HG03457 (cell line): ENCODE measurements around the gene RBL2.
"Not testable (repeated sequence)": the region's sequence is repeated elsewhere in the genome, so short reads cannot be mapped to it uniquely, and the experiment has no call there.

Experiments used
- ATAC-seq: cut with Tn5 transposase; IDR thresholded peaks from one replicate; pipeline ENCODE4 v1.9.1; 2021; ENCODE audit warnings: moderate number of reproducible peaks; ENCODE audit not compliant: unreplicated experiment

RBL2 gene, protein sequence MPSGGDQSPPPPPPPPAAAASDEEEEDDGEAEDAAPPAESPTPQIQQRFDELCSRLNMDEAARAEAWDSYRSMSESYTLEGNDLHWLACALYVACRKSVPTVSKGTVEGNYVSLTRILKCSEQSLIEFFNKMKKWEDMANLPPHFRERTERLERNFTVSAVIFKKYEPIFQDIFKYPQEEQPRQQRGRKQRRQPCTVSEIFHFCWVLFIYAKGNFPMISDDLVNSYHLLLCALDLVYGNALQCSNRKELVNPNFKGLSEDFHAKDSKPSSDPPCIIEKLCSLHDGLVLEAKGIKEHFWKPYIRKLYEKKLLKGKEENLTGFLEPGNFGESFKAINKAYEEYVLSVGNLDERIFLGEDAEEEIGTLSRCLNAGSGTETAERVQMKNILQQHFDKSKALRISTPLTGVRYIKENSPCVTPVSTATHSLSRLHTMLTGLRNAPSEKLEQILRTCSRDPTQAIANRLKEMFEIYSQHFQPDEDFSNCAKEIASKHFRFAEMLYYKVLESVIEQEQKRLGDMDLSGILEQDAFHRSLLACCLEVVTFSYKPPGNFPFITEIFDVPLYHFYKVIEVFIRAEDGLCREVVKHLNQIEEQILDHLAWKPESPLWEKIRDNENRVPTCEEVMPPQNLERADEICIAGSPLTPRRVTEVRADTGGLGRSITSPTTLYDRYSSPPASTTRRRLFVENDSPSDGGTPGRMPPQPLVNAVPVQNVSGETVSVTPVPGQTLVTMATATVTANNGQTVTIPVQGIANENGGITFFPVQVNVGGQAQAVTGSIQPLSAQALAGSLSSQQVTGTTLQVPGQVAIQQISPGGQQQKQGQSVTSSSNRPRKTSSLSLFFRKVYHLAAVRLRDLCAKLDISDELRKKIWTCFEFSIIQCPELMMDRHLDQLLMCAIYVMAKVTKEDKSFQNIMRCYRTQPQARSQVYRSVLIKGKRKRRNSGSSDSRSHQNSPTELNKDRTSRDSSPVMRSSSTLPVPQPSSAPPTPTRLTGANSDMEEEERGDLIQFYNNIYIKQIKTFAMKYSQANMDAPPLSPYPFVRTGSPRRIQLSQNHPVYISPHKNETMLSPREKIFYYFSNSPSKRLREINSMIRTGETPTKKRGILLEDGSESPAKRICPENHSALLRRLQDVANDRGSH

DNA sequence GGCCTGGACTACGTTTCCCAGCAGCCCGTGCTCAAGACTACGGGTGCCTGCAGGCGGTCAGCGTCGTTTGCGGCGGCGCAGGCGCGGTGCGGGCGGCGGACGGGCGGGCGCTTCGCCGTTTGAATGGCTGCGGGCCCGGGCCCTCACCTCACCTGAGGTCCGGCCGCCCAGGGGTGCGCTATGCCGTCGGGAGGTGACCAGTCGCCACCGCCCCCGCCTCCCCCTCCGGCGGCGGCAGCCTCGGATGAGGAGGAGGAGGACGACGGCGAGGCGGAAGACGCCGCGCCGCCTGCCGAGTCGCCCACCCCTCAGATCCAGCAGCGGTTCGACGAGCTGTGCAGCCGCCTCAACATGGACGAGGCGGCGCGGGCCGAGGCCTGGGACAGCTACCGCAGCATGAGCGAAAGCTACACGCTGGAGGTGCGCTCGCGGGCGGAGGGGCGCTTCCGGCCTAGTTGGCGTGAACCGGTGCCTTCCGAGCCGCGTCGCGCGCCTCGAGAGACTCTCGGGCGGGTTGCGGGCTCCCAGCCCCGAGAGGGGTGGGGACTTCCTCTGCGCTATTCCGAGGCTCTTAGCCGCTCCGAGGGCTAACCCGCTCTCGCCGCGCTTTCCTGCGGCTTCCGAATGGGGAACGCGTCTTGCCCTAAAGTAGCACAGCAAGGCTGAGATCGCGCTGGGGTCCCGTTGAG is at the start of gene RBL2:
TSS of gene RBL2 (plus strand) at position 95 of the 689 bp plus-strand sequence. CDS start at position 181, 86 bp downstream.
- ATAC-seq, result peak; percentile 67

DNA sequence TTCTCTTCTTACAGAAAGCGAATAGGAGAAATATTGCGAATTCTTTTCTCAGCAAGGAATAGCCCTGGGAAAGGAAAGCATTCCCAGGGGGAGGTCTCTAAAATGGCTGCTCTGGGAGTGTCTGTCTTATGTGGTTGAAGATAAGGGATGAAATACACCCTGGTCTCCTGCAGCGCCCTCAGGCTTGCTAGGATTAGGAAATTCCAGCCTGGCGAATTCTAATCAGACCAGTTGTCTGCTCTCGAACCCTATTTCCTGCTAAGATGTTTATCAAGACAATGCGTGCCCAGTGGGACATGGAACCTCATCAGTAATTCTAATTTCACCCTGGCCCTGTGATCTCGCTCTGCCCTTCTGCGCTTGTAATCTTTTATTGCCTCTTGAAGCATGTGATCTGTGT is 49.7 kb upstream of the RBL2 start:
- not testable (repeated sequence) for ATAC-seq

DNA sequence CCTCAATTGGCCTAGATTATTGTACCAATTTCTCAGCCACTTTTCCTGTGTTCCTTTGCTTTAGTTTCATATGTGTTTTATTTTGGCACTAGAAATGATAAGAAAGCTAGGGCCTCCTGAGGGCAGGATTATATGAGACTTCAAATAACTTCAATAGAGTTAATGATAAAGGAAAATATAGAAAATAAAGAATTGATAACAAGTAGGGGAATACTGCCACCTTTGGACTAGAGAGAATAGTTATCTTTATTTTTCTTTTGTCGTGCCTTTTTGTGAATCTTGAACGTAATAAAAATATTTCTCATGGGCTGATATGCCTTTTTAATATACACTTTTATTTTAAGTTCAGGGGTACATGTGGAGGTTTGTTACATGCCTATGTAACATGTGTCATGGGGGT is 29.3 kb upstream of the RBL2 start:
- no peak for ATAC-seq

DNA sequence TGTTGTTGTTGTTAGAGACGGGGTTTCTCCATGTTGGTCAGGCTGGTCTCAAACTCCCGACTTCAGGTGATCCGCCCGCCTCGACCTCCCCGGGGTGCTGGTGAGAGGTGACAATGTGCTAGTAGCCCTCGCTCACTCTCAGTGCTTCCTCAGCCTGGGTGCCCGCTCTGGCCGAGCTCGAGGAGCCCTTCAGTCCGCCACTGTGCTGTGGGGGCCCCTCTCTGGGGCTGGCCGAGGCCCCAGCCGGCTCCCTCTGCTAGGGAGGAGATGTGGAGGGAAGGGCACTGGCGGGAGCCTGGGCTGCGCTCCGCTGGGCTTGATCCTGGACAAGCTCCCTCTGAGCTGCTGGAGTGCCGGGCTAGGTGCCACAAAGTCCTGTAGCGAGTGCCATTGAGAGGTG is 21.7 kb upstream of the RBL2 start:
- no peak for ATAC-seq

DNA sequence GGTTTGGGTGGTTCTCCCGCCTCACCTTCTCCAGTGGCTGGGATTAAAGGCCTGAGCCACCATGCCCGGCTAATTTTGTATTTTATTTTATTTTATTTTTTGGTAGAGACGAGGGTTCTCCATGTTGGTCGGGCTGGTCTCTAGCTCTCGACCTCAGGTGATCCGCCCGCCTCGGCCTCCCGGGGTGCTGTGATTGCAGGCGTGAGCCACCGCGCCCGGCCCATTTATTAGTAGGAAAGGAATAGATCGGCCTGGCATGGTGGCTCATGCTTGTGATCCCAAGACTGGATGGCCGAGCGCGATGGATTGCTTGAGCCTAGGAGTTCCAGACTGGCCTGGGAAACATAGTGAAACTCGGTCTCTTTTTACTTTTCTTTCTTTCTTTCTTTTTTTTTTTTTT is 20.4 kb upstream of the RBL2 start:
- ATAC-seq, result no peak

DNA sequence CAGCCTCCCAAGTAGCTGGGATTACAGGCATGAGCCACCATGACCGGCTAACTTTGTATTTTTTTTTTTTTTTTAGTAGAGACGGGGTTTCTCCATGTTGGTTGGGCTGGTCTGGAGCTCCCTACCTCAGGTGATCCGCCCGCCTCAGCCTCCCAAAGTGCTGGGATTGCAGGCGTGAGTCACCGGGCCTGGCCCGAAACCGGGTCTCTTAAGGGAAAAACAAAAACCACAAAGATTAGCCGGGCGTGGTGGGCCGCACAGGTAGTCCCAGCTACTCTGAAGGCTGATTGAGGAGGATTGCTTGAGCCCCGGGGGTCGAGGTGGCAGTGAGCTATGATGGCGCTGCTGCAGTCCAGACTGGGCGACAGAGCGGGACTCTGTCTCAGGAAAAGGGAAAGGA is 19.9 kb upstream of the RBL2 start:
- ATAC-seq, result no peak

DNA sequence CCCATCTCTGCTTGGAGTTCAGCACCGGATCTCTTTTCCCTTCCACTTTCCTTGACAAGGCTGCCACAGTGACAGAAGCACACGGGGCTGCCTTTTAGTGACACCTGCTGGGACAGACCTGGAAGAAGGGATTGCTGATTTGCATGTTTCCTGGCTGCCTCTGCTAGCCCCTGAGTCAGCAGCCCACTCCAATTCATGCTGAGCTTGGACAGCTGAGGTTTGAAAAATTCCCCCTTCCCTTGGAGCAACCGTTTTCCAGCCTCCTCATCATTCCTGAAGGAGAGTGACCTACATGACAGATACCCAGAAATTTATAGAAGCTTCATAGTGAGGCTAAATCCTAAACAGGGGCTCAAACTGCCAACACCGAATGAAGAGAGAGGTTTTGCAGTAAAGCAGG is 18.8 kb upstream of the RBL2 start:
- no peak for ATAC-seq

DNA sequence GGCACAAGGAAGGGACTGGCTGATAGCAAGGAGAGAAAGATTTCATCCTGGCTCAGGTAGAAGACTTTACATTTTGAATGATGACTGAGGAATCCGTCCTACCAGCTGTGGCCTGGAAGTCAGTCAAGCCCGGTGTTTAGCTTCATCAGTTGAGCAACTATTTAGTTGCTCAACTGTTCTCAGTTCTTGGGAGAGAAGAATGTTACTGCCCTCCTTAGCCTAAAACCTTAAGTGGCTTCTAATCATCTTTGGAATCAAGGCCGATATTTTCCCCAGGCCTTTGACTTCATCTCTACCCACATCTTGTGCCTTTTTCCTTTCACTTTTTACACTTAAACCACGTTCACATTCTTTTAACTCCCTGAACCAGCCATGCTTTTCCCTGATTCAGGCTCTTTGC is 17.3 kb upstream of the RBL2 start:
- no peak for ATAC-seq

DNA sequence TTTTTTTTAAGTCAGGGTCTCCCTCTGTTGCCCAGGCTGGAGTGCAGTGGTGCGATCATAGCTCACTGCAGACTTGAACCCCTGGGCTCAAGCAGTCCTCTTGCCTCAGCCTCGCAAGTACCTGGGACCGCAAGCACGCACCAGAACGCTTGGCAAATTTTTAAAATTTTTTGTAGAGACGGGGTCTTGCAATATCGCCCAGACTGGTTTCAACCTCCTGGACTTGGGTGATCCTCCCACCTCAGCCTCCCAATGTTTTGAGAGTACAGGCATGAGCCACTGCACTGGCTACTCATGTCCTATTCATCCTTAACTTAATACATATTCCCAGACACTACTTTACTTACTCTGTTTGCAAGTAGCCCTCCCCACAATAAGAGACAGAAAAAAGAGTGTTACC is 16.3 kb upstream of the RBL2 start:
- ATAC-seq, result no peak

DNA sequence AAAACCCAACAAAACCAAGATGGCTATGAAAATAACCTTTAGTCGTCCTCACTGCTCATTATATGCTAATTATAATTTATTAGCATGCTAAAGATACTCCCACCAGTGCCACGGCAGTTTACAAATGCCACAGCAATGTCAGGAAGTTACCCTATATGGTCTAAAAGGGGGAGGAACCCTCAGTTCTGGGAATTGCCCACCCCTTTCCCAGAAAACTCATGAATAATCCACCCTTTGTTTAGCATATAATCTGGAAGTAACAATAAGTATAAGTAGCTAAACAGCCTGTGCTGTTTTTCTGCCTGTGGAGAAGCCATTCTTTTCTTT is 14.9 kb upstream of the RBL2 start:
- ATAC-seq, result not testable (repeated sequence)

DNA sequence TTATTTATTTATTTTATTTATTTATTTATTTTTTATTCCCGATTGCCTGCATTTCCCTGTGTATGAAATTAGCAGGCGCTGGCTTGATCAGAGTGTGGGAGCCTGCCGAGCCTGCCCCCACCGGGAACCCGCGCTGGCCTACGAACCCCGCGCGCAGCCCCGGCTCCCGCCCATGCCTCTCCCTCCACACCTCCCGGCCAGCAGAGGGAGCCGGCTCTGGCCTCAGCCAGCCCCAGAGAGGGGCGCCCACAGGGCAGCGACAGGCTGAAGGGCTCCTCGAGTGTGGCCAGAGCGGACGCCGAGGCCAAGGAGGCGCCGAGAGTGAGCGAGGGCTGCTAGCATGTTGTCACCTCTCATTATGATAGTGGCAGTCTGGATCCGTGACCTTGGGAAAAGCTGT is 13.0 kb upstream of the RBL2 start:
- no peak for ATAC-seq

DNA sequence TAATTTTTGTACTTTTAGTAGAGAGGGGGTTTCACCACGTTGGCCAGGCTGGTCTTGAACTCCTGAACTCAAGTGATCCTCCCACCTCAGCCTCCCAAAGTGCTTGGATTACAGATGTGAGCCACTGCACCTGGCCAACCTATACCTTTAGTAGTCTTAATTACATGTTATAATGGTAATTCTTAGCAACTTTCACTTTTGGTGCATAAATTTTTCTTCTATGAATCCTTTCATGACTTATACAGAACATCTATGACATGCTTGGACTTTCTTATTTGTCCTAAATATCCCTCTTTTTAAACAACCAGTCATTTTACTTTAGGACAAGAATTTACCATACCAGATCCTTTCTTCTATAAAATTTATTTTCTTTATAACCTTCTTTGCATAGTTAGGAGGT is 10.3 kb upstream of the RBL2 start:
- not testable (repeated sequence) for ATAC-seq

DNA sequence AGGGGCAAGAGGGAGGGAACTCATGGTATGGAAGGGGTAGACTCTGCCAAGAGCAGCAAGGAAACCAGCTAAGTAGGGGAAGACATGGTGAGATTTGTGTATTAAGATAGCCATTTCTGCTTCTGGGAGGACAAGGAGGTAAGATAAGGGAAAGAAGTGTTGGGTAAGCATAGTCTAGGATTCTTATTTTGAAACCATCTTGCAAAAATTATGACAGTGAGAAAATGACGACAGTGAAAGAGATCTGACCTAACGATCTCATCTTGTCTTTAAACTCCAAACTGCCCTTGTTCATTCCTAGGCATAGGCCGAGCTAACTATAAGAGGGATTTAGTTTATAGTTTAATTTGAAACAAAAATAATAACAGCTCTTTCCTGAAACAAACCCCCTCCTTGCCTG is 5.6 kb upstream of the RBL2 start:
- ATAC-seq, result no peak

DNA sequence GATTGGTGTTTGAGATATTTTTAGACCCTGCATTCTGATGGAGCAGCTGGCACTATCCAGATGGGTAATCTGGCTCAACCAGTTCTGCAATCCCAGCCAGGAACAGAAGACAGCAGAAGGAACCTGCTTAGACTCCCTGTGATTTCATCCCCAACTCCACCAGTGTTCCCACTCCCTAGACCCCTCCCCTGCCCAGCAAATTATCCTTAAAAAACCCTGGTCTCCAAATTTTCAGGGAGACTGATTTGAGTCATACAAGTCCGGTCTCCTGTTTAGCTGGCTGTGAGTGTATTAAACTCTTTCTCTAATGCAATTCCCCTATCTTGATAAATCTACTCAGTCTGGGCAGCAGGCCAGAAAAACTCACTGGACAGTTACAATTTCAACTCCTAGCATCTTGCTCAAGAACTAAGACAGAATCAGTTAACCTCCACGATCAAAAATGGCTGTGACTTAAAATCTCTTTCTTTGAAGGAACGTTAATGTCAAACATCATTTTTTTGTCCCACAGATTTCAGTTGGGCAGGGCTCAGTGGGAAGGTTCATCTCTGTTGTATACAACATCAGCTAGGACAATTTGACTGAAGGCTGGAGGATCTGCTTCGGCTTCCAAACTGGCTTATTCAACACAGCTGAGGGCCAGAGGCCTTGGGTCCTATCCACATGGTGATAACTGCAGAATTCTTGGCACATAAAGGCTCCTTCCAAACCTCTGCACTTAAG is 4.9 kb upstream of the RBL2 start:
- no peak for ATAC-seq

DNA sequence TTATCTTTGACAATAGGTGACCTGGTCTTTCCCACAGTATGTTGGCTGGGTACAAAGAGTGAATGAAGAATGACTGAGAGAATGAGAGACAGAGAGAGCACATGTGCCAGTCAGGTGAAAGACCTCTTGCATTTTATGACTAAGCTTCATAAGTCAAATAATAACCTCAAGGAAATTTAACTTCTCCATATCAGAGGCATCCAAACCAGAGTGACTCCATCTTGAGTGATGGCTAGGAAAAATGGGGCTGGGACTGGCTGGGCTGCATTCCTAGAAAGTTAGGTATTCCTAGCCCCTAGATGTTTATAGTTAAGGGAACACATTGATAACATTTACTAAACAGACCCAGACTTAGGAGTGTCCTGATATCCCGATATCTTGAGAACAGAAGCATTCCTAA is 3.9 kb upstream of the RBL2 start:
- ATAC-seq, result no peak

DNA sequence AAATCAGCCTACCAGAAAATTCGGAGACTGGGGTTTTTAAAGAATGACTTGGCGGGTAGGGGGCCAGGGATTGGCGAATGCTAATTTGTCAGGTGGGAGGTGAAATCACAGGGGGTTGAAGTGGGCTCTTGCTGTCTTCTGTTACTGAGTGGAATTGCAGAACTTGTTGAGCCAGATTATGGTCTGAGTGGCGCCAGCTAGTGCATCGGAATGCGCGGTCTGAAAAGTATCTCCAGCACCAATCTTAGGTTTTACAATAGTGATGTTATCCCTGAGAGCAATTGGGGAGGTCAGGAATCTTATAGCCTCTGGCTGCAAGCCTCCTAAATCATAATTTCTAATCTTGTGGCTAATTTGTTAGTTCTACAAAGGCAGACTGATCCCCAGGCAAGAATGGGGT is 762 bp upstream of the RBL2 start:
- ATAC-seq, result no peak

DNA sequence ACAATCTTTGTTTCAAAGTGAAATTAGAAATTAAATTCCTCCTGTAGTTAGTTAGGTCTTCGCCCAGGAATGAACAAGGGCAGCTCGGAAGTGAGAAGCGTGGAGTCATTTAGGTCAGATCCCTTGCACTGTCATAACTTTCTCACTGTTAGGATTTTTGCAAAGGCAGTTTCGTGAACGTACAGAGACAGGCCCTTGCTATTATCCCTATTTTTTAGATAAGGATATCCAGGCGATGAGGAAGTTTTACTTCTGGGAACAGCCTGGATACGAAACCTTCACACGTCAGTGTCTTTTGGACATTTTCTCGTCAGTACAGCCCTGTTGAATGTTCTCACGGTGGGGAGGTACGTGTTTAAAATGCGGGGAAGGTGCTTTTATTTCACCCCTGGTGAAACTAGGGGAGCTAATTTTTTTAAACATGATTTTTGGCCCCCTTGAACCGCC is 318 bp upstream of the RBL2 start:
- ATAC-seq, result no peak

DNA sequence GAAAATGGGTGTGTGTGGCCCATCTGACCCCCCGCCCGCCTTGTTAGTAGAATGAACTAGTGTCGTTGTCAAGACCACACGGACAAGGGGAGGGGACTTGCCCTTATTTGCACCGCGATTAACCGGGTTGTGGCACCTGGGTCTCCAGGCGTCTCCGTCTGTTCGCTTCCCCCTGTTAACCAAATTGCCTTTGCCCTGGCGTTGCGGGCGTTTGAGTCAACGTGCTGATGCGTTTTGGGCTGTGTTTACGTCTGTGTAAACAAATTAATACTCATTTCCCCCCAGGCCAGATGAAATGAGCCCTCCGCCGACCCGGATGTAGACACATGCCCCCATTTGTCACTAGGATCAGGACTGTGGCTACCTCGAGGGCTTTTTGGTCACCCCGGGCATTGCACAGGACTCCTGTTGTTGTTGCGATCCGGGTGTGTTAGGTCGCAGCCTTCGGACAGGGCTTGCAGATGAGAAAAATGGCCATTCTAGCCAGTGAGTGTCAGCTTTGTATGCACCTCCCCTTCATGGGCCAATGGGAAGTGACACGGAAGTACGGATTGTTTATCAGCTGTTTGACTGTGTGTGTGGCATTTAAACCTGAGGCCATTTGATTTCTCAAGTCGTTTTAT is 906 bp downstream of the RBL2 start:
- peak; percentile 77 for ATAC-seq

DNA sequence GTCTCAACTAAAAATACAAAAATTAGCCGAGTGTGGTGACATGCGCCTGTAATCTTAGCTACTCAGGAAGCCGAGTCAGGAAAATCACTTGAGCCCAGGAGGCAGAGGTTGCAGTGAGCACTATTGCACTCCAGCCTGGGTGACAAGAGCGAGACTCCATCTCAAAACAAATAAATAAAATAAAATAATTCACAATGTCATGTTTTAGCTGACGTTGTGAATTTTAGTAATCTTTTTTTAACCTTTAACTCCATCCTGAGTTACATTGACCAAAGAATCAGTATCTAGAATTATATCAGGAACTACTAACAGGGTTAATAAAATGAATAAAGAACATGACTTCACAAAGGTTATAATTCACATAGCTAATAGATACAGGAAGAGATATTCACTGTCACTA is 5.9 kb downstream of the RBL2 start:
- no peak for ATAC-seq

DNA sequence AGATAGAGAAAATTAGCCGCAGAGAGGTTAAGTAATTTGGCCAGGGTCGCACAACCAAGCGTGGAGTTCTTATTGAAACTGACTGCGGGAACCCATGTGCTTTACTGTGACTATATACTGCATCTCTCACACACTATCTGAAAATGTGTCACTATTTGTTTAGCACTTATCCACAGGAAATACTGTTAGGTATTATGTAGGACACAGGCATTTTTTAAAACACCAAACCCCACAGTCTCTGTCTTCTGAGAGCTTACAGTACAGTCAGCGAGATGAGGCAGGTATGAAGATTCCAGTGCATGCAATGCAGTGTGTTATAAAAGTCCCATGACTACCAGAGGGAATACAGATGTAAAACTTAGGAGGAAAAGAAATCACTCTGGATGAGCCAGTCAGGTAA is 11.3 kb downstream of the RBL2 start:
- ATAC-seq, result no peak
